HCT116 (cell line): ENCODE results near the gene ROBO1. TPM values are rescaled to one million over a fixed set of nuclear protein-coding genes. Genes with fewer than 3 reads are reported as not detected.

ENCODE experiments used
- ATAC-seq: fragments of 200-7000 bp; cut with Tn5 transposase; 2 replicates; pipeline ENCODE4 v1.9.1; 2020; ENCODE audit warnings: mild to moderate bottlenecking, moderate library complexity
- BruUV-seq: library from RNA; stranded (reverse); fragments of 400-500 nt; replicated peaks from 2 replicates; lab custom pipeline; 2021; lab: Mats Ljungman, UMichigan
- CTCF ChIA-PET: fragments of 300-600 bp; sonication (Branson Sonifier 250); formaldehyde crosslinking; loops from one replicate; lab custom pipeline; 2021; ENCODE audit warnings: antibody characterized with exemption; lab: Charles Lee
- POLR2A ChIA-PET: fragments of 300-600, 350-600 bp; sonication (Branson Sonifier 250); formaldehyde crosslinking; loops from one replicate; lab custom pipeline; 2021; ENCODE audit warnings: antibody characterized with exemption; lab: Charles Lee
- RAD21 ChIA-PET, 2 experiments: fragments of 300-600 bp; sonication (Branson Sonifier 250); formaldehyde crosslinking; loops; one replicate each; lab custom pipeline; 2023; ENCODE audit warnings: low total read pairs in 2 of 2; ENCODE audit not compliant: uncharacterized antibody in 2 of 2, unreplicated experiment in 2 of 2, low non-redundant PET in 1 of 2; lab: Charles Lee
- DNase-seq: peaks from one replicate; pipeline ENCODE4 v3.0.0-alpha.2; 2010; ENCODE audit warnings: low read depth, low spot score
- H2AFZ ChIP-seq: fragments of 200-600 bp; shearing (Covaris generic), sonication (generic); 2 replicates; pipeline ENCODE4 v1.6.1; 2017; ENCODE audit warnings: low read depth, mixed run types, mixed read lengths, antibody characterized with exemption, low read length; ENCODE audit not compliant: poor library complexity, severe bottlenecking
- H3K27ac ChIP-seq: 2 replicates; pipeline ENCODE4 v1.5.1; 2012; ENCODE audit warnings: low read depth, low read length
- H3K27me3 ChIP-seq: fragments of 200-600 bp; sonication (generic); 2 replicates; pipeline ENCODE4 v1.6.1; 2016; ENCODE audit warnings: mixed run types, low read length, mixed read lengths; ENCODE audit not compliant: insufficient read depth
- H3K36me3 ChIP-seq, 2 experiments: fragments of 200-500 bp in 1 of 2; fragments of 200-600 bp in 1 of 2; sonication (Bioruptor generic) in 1 of 2; sonication (generic) in 1 of 2; 2 replicates each; pipeline versions ENCODE4 v1.5.1 to v1.6.1; 2014 to 2016; ENCODE audit warnings: low read length in 2 of 2, inconsistent platforms in 1 of 2, mixed read lengths in 1 of 2, mixed run types in 1 of 2; ENCODE audit not compliant: insufficient read depth in 2 of 2, control insufficient read depth in 1 of 2
- H3K4me1 ChIP-seq, 2 experiments: fragments of 200-600 bp in 1 of 2; sonication (generic) in 1 of 2; 2 replicates each; pipeline versions ENCODE4 v1.5.1 to v1.6.1; 2012 to 2017; ENCODE audit warnings: low read length in 2 of 2, inconsistent platforms in 1 of 2, mild to moderate bottlenecking in 1 of 2, mixed read lengths in 1 of 2, mixed run types in 1 of 2, moderate library complexity in 1 of 2; ENCODE audit not compliant: insufficient read depth in 2 of 2, control insufficient read depth in 1 of 2
- H3K4me2 ChIP-seq: fragments of 200-600 bp; sonication (generic); 2 replicates; pipeline ENCODE4 v1.6.1; 2017; ENCODE audit warnings: mixed run types, low read length, mixed read lengths
- H3K4me3 ChIP-seq, 2 experiments: fragments of 200-600 bp in 1 of 2; sonication (generic) in 1 of 2; replicated peaks in 1 of 2; 2 replicates each; pipeline ENCODE4 v1.5.1; 2011 to 2016; ENCODE audit warnings: low read length in 2 of 2, control low read depth in 1 of 2, low read depth in 1 of 2, mild to moderate bottlenecking in 1 of 2, mixed read lengths in 1 of 2, mixed run types in 1 of 2
- H3K79me2 ChIP-seq: fragments of 200-600 bp; sonication (generic); 2 replicates; pipeline ENCODE4 v1.6.1; 2017; ENCODE audit warnings: mild to moderate bottlenecking, mixed run types, low read length, moderate library complexity, mixed read lengths; ENCODE audit not compliant: insufficient read depth
- H3K9ac ChIP-seq: fragments of 200-600 bp; sonication (generic); 2 replicates; pipeline ENCODE4 v1.6.1; 2016; ENCODE audit warnings: low read length, mixed read lengths
- H3K9me2 ChIP-seq: fragments of 200-600 bp; sonication (generic), shearing (Covaris generic); 2 replicates; pipeline ENCODE4 v1.6.1; 2017; ENCODE audit warnings: mixed run types, mild to moderate bottlenecking, moderate library complexity; ENCODE audit not compliant: insufficient read depth
- H3K9me3 ChIP-seq, 2 experiments: fragments of 200-500 bp in 1 of 2; fragments of 200-600 bp in 1 of 2; sonication (Bioruptor generic) in 1 of 2; sonication (generic) in 1 of 2; 2 replicates each; pipeline ENCODE4 v1.6.1; 2014 to 2017; ENCODE audit warnings: low read length in 2 of 2, mixed read lengths in 2 of 2, inconsistent platforms in 1 of 2, low read depth in 1 of 2, mild to moderate bottlenecking in 1 of 2, mixed run types in 1 of 2, moderate library complexity in 1 of 2; ENCODE audit not compliant: control insufficient read depth in 1 of 2, insufficient read depth in 1 of 2
- H4K20me1 ChIP-seq: fragments of 200-600 bp; sonication (generic), shearing (Covaris generic); 2 replicates; pipeline ENCODE4 v1.6.1; 2017; ENCODE audit warnings: mixed run types, mild to moderate bottlenecking, moderate library complexity; ENCODE audit not compliant: insufficient read depth
- ATF3 ChIP-seq: IDR thresholded peaks from 2 replicates; pipeline ENCODE4 v1.6.1; 2012
- CBX3 ChIP-seq: IDR thresholded peaks from 2 replicates; pipeline ENCODE4 v1.6.1; 2012; ENCODE audit warnings: low read depth
- EGR1 ChIP-seq: IDR thresholded peaks from 2 replicates; pipeline ENCODE4 v1.6.1; 2012; ENCODE audit warnings: low read depth
- ELF1 ChIP-seq: IDR thresholded peaks from 2 replicates; pipeline ENCODE4 v1.6.1; 2012; ENCODE audit warnings: low read depth, borderline replicate concordance
- POLR2A ChIP-seq: IDR thresholded peaks from 2 replicates; pipeline ENCODE4 v1.7.0; 2011; ENCODE audit warnings: borderline replicate concordance; ENCODE audit not compliant: insufficient read depth, insufficient read length; ENCODE audit errors: extremely low read depth
- POLR2AphosphoS5 ChIP-seq: IDR thresholded peaks from 2 replicates; pipeline ENCODE4 v1.6.1; 2011; ENCODE audit warnings: mild to moderate bottlenecking, low read depth, low read length, moderate library complexity
- SIN3A ChIP-seq: IDR thresholded peaks from 2 replicates; pipeline ENCODE4 v1.6.1; 2012; ENCODE audit warnings: low read depth
- SRF ChIP-seq: IDR thresholded peaks from 2 replicates; pipeline ENCODE4 v1.6.1; 2012; ENCODE audit warnings: low read depth
- TCF7L2 ChIP-seq: IDR thresholded peaks from 2 replicates; pipeline ENCODE4 v1.7.0; 2011; ENCODE audit warnings: borderline replicate concordance, inconsistent platforms; ENCODE audit not compliant: insufficient read depth, insufficient read length; ENCODE audit errors: extremely low read depth
- YY1 ChIP-seq: IDR thresholded peaks from 2 replicates; pipeline ENCODE4 v1.6.1; 2011; ENCODE audit warnings: low read length, low read depth, moderate library complexity, mild to moderate bottlenecking; ENCODE audit not compliant: insufficient replicate concordance; ENCODE audit errors: extremely low read depth
- ZFX ChIP-seq: fragments of 450-650 bp; IDR thresholded peaks from 2 replicates; pipeline ENCODE4 v1.6.1; 2017
- ZNF274 ChIP-seq: fragments of 200-500 bp; sonication (Bioruptor generic); IDR thresholded peaks from 2 replicates; pipeline ENCODE4 v1.6.1; 2014; ENCODE audit warnings: mild to moderate bottlenecking, low read depth, low read length, inconsistent platforms
- intact Hi-C: fragments of 100-400 bp; cut with micrococcal nuclease; formaldehyde crosslinking; loops from 2 replicates; pipeline ENCODE4 v1.10.0; 2022
- total RNA-seq: library from RNA; stranded (reverse); gene quantifications from one replicate; pipeline ENCODE4 v1.2.1, GENCODE V29; 2021; ENCODE audit not compliant: unreplicated experiment
- TF ChIP-seq, protein P1 (sequence below): IDR thresholded peaks from 2 replicates; pipeline ENCODE4 v1.6.1; 2011; ENCODE audit warnings: mild to moderate bottlenecking, low read length, moderate library complexity; ENCODE audit not compliant: insufficient replicate concordance; ENCODE audit errors: extremely low read depth

The ROBO1 gene
- total RNA-seq, 1 experiment from 2014 or later = 0.27 TPM

DNA sequence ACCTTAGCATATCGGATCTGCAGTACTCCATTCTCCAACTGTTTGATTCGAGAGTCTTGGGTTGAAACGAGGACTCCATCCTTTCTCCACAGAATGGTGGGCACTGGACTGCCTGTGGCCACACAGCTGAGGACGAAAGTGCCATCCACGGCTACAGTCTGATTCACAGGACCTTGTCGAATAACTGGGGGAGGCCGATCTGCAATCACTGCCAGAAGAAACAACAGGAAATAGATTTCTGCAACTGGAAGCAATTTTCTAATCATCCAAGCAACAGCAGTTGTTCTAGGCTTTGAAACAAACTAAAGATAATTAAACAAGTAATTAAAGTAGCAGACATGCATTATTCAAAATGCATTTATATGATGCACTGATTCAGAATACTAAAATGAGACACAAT lies 1097.7 kb downstream of the ROBO1 start:
- no peak overlapping the region for H3K9ac ChIP-seq
- intact Hi-C loops = no loop called here
- H3K9me3 ChIP-seq = peaks cover 0 to 34% of the 10 kb centered on the region in 2 experiments; a peak in 2 of 4 replicates

More for the DNA sequence above, 1097.7 kb downstream of the ROBO1 start:
- TF ChIP-seq, protein P1, sequence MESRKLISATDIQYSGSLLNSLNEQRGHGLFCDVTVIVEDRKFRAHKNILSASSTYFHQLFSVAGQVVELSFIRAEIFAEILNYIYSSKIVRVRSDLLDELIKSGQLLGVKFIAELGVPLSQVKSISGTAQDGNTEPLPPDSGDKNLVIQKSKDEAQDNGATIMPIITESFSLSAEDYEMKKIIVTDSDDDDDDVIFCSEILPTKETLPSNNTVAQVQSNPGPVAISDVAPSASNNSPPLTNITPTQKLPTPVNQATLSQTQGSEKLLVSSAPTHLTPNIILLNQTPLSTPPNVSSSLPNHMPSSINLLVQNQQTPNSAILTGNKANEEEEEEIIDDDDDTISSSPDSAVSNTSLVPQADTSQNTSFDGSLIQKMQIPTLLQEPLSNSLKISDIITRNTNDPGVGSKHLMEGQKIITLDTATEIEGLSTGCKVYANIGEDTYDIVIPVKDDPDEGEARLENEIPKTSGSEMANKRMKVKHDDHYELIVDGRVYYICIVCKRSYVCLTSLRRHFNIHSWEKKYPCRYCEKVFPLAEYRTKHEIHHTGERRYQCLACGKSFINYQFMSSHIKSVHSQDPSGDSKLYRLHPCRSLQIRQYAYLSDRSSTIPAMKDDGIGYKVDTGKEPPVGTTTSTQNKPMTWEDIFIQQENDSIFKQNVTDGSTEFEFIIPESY = no peak
- no peak for TF ChIP-seq ZNF274
- no peak for TF ChIP-seq POLR2AphosphoS5
- TF ChIP-seq TCF7L2 = no peak
- TF ChIP-seq ELF1 = no peak
- no peak for TF ChIP-seq SRF
- TF ChIP-seq SIN3A = no peak
- TF ChIP-seq EGR1 = no peak
- TF ChIP-seq CBX3 = no peak
- TF ChIP-seq YY1 = no peak
- no peak for TF ChIP-seq POLR2A
- TF ChIP-seq ATF3 = no peak
- TF ChIP-seq ZFX = no peak
- Histone ChIP-seq H2AFZ (no peak overlapping the region), H3K9me2 (no peaks in the 10 kb centered on the region), H4K20me1 (no peaks in the 10 kb centered on the region), H3K27ac (no peak overlapping the region), H3K79me2 (no peaks in the 10 kb centered on the region), H3K27me3 (no peaks in the 10 kb centered on the region), H3K4me1 (no peaks in the 10 kb centered on the region), H3K36me3 (no peaks in the 10 kb centered on the region), H3K4me2 (no peak overlapping the region), H3K4me3 (no peak overlapping the region)
- DNase-seq = no peak
- ChIA-PET RAD21 (no interaction called here), CTCF (no interaction called here), POLR2A (no interaction called here)
- no peak for ATAC-seq
- BruUV-seq = no TSS peak
